GM10248 (cell line): Measurements from ENCODE around the gene RAB11FIP2.

ENCODE experiments used
- CTCF ChIA-PET: fragments of 300-600 bp; sonication (Branson Sonifier 250); formaldehyde crosslinking; extraction: SDS; loops from one replicate; lab custom pipeline; 2021; ENCODE audit warnings: antibody characterized with exemption; lab: Yijun Ruan, JAX
- POLR2A ChIA-PET: fragments of 350-650 bp; sonication (Branson Sonifier 250); formaldehyde crosslinking; extraction: SDS; loops from one replicate; lab custom pipeline; 2020; ENCODE audit warnings: antibody characterized with exemption; lab: Yijun Ruan, JAX
- DNase-seq: peaks from one replicate; pipeline ENCODE4 v3.0.0; 2012; ENCODE audit errors: extremely low spot score
- CTCF ChIP-seq: IDR thresholded peaks from 2 replicates; pipeline ENCODE4 v1.5.1; 2012; ENCODE audit warnings: mild to moderate bottlenecking, low read depth; ENCODE audit errors: extremely low read depth, missing control alignments, control extremely low read depth

The RAB11FIP2 gene

DNA sequence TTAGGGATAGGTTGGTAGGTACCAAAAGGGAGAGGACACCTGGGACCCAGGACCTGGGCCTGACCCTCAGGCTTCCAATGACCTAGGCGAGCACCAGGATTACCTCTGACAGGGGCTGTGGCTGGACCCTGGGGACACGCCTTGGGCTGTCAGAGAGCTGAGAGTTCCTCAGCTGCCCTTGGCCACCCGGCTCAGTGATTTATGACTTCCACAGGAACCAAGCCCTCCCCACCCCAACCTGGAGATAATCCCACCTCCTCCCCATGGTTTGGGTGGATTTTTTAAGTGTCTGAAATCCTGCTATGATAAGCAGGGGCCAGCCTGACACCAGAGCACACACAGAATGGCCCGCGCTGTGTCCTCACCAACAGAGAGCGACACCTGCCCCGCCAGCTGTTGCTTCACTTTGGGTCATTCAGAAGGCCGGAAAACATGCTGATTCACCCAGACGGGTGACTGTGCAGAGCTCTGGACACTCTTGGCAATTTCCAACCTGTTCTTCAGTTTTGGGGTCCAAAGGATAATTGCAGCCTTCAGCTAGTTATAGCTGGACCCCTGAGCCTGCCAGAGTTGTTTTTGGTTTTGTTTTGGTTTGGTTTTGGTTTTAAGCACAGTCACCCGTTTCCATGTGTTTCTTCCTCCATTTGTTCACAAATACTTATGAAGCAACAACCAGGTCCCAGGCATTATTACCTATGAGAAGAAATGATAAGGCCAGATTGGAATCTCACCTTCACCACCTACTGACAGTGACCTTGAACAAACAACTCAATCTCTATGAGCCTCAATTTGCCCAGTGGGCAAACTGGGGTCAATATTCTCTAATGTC lies 78.2 kb downstream of the RAB11FIP2 start:
- no peak for TF ChIP-seq CTCF
- no peak for DNase-seq
- POLR2A ChIA-PET: no interaction called here
- CTCF ChIA-PET: interaction anchor here (1.4 kb wide), 1 partner anchor 9 kb away, joined by 3 read pairs; no protein-coding TSS in a partner anchor

DNA sequence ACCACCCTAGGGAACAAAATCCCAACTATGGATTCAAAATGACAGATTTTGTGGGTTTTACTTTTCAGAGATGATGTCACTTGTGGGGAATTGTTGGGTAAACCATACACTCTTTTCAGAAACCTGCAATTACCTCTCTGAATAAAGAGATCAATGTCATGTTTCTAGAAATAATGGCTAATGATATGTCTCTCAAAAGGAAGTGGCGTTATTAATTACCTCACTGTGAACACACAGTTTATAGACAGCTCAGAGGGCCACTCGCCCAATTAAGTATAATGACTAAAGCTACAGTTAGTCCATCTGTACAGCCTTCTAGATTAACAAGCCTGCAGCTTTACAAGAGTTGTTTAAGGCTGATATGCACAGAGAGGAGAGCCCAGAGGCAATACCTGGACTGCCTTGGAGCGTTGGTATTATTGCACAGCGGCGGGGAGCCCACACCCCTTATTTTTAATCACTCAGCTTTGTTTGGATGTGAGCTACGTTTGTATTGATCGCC lies 79.5 kb downstream of the RAB11FIP2 start:
- POLR2A ChIA-PET: no interaction called here
- CTCF ChIA-PET: no interaction called here
- DNase-seq: no peak
- TF ChIP-seq CTCF: no peak

- no peak for TF ChIP-seq CTCF
- ChIA-PET CTCF (interaction anchor here (0.6 kb wide), 1 partner anchor 10 kb away, joined by 3 read pairs; no protein-coding TSS in a partner anchor), POLR2A (no interaction called here)
- DNase-seq: no peak
Observed at GRCh38 chr10:117965984-117966383, 80.8 kb downstream of the RAB11FIP2 start.

- TF ChIP-seq CTCF: no peak
- DNase-seq: no peak
- CTCF ChIA-PET: no interaction called here
- POLR2A ChIA-PET: no interaction called here
Observed at GRCh38 chr10:117964536-117964935, 82.2 kb downstream of the RAB11FIP2 start.

GRCh38 chr10:117960345-117960935 lies 86.3 kb downstream of the RAB11FIP2 start:
- ChIA-PET POLR2A (no interaction called here), CTCF (no interaction called here)
- TF ChIP-seq CTCF: no peak
- no peak for DNase-seq

- POLR2A ChIA-PET: no interaction called here
- CTCF ChIA-PET: no interaction called here
- no peak for TF ChIP-seq CTCF
- no peak for DNase-seq
Observed at GRCh38 chr10:117956972-117957371, 89.8 kb downstream of the RAB11FIP2 start.
